GM19463 (cell line): ENCODE measurements around the gene NDUFA7.
"Not testable (repeated sequence)": the region's sequence is repeated elsewhere in the genome, so short reads cannot be mapped to it uniquely, and the experiment has no call there.

ENCODE experiments used
- ATAC-seq: cut with Tn5 transposase; IDR thresholded peaks from one replicate; pipeline ENCODE4 v1.9.1; 2021; ENCODE audit warnings: mild to moderate bottlenecking, moderate library complexity; ENCODE audit not compliant: unreplicated experiment

The NDUFA7 gene

DNA sequence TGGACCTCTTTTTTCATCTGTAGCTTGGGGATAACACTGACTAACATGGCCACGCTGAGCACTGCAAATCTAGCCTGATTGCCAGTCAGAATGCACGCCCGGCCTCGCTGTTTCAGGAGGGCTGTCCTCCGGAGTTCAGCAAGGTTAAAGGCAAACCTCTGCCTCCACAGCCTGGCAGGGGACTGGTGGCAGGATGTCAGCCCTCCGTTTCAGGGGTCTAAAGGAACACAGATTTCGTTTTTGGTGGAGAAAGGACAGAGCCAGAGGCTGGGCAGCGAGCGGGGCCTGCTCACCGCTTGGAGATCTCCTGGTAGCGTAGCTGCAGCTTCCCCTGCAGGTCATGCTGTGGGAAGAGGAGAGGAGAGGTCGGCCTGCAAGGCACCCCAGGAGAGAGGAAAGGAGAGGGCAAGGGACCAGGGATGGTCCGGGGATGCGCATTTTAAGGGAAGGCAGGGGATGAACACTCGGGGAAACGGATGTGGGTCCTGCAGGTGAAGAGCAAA lies 560 bp downstream of the NDUFA7 start:
- peak; percentile 10 for ATAC-seq

GRCh38 chr19:8319807-8320520 lies 1.2 kb downstream of the NDUFA7 start:
- no peak for ATAC-seq

DNA sequence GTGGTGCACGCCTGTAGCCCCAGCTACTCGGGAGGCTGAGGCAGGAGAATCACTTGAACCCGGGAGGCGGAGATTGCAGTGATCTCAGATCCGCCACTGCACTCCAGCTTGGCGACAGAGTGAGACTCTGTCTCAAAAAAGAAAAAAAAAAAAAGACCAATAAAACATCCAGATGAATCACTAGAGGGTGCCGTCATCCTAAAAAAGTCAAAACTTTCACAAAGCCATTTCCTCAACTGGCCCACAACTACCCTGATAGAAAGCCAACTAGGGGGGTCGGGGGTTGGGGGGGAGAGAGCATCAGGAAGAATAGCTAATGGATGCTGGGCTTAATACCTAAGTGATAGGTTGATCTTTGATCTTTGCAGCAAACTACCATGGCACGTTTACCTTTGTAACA lies 2.3 kb downstream of the NDUFA7 start:
- ATAC-seq, result not testable (repeated sequence)

DNA sequence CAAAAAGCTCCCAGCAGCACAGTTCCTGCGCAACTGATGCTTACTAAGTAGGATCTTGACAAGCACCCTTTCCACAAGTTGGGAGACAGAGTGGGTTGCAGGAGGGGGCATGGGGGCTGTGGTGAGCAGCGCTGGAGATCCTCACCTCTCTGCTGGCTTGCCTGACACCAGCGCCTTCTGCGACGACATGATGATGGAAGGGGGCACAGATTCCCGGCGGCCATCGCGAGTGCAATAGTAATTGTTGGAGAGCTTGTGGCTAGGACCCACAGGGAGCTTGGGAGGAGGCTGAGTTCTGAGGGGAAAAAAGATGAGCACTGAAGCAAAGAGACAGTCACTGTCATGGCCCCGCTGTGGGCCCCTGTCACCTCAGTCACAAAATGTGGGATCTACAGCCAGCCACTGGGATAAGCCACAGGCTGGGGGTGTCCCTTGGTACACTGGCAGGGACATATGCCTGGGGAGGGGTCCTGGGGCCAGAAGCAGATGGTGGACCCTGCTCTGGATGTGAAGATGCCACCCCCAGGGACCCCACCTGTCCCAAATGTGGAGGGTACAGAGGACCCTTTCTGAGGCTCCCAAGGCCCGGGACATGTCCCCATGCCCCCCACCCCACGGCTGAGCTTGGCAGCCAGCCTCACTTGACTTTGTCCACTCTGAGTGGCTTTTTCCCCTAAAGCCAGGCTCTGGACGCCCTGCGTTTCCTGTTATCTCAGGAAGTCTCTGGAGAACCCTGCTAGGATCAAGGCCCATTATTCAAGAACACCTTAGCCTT lies 4.6 kb downstream of the NDUFA7 start:
- no peak for ATAC-seq

GRCh38 chr19:8314981-8315640 lies 6.1 kb downstream of the NDUFA7 start:
- not testable (repeated sequence) for ATAC-seq

GRCh38 chr19:8311461-8312260 lies 9.5 kb downstream of the NDUFA7 start:
- no peak for ATAC-seq

GRCh38 chr19:8310342-8311055 lies 10.7 kb downstream of the NDUFA7 start:
- no peak for ATAC-seq

DNA sequence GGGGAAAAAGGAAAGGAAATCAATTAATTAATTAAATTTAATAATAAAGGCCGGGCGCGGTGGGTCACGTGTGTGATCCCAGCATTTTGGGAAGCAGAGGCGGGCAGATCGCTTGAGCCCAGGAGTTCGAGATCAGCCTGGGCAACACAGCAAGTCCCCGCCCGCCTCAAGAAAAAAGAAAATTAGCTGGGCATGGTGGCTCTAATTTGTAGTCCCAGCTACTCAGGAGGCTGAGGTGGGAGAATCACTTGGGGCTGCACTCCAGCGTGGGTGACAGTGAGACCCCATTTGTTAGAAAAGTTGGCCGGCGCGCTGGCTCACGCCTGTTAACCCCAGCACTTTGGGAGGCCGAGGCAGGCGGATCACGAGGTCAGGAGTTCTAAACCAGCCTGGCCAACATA lies 12.3 kb downstream of the NDUFA7 start:
- ATAC-seq, result no peak

DNA sequence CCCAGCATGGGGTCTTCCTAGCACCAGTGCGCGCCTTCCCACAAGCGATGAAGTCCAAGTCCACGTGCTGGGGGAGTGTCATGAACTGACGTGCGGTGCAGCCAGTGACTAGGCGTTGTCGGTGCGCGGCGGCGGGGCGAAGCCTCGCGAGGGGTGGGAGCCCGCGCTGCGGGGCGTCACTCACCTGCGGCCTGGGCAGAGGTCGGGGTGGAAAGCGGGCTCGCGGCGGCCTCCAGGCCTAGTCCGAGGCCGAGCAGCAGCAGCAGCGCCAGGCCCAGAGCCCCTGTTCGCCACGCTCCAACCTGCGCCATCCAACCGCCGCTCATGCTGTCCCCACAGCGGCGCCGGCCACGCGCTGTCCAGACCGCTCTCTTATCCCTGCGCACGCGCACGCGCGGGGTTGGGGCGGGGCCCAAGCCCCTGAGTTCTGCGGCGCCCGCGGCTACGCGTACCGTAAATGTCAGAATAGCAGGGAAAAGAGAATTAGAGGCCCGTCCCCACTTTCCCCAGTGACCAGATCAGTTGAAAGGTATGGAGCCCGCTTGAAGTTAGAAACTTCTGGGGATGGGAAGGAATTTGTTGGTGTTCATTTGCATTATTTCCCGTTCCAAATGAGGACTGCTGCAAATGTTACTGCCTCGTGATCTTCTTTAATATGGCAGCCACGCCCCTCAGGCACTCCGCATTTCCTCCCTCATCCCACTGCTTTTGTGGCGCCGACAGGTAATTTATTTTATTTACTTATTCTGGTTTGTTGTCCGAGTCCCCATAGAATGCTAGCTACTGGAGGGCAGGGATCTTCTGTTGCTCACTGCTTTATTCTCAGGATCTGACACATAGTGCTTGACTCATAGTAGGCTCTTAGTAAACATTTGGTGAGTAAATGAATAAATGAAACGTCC lies 13.0 kb downstream of the NDUFA7 start, which contains the start of gene CD320:
CD320 (minus strand) TSS at position 394 of the 902 bp plus-strand sequence; CDS start at position 326, 68 bp downstream.
- peak; percentile 86 for ATAC-seq

GRCh38 chr19:8307400-8307964 lies 13.7 kb downstream of the NDUFA7 start:
- ATAC-seq, result no peak

GRCh38 chr19:8306235-8307054 lies 14.7 kb downstream of the NDUFA7 start:
- no peak for ATAC-seq

- no peak for ATAC-seq
Observed at GRCh38 chr19:8305798-8306197, 15.4 kb downstream of the NDUFA7 start.

GRCh38 chr19:8304841-8305621 lies 16.1 kb downstream of the NDUFA7 start:
- no peak for ATAC-seq

DNA sequence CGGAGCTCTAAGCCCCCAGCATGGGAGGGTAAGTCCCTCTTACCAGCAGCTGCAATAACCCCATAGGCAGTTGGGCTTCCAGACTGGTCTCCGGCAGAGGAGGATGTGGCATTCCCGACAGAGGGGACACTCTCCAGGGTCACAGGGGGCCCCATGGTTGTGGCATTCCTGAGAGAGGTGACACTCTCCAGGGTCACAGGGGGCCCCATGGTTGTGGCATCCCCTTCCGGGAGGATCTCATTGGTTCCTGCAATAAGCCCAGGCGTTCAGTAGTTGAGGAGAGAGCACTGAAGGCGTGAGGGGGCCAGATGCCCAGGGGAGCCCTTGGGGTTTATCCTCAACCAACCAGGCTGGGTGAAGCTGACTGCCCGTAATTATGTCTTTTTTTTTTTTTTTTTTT lies 18.4 kb downstream of the NDUFA7 start:
- no peak for ATAC-seq

GRCh38 chr19:8302357-8302691 lies 18.9 kb downstream of the NDUFA7 start:
- no peak for ATAC-seq

- ATAC-seq, result not testable (repeated sequence)
Observed at GRCh38 chr19:8291337-8291736, 29.8 kb downstream of the NDUFA7 start.

DNA sequence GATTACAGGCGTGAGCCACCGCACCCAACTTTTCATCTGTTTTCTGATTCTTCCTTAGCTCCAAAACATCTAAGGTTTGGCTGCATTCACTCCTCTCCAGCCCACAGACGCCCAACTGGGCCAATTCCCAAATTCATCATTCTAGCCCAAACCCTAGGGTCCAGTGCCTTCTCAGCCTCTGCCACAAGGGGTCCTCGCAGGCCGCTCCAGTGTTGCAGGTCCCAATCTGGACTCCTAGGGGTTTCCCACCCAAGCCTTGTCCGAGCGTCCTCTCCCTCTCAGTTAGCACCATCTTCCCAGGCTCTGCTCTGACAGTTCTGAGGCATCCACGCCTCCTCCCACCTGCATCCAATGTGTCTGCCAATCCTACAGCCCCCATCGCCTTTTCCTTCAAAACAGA lies 44.7 kb downstream of the NDUFA7 start:
- ATAC-seq, result not testable (repeated sequence)
